Amygdala (tissue), 56 donors: ENCODE measurements around the gene CTAGE9.
A peak's percentile ranks its signal among the peaks of the same experiment; 100 is the strongest.
"Not testable (repeated sequence)": the region's sequence is repeated elsewhere in the genome, so short reads cannot be mapped to it uniquely, and the experiment has no call there.

Experiments
- DNase-seq, 56 donors: peaks; one replicate each; lab custom pipeline; 2025; lab: John Stamatoyannopoulos, UW

The CTAGE9 gene

GRCh38 chr6:131729550-131729949 is 18.7 kb upstream of the CTAGE9 start:
- no peak for DNase-seq

DNA sequence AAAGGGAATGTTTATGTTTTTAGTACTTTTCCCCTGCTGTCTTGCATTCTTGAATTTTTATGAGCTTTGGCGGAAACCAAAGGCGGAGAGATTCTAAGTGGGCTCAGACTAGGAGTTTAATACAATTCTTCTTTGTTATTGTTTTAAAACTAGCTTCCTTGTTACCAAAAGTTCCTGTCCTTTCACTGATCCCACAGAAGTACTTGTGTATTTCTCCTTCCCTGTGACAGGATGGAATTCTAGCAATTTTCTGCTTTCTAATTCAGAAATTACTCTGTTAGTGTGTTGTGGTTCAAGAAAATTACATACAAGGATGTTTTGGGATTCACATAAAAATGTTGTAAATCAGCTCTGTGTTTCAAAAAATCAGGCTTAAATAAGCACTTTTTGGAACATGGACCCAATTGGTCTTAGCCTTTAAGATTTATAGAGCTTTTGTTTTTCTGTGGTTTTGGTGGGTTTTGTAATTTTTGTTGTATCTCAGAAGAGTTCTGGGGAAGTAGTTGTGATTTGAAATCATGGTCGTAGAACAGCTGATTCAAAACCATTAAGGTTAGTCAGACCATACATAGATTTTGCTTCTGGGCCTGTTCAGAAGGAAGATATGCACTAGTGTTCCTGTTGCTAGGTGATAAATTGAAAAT is 17.6 kb upstream of the CTAGE9 start:
- no peak for DNase-seq

DNA sequence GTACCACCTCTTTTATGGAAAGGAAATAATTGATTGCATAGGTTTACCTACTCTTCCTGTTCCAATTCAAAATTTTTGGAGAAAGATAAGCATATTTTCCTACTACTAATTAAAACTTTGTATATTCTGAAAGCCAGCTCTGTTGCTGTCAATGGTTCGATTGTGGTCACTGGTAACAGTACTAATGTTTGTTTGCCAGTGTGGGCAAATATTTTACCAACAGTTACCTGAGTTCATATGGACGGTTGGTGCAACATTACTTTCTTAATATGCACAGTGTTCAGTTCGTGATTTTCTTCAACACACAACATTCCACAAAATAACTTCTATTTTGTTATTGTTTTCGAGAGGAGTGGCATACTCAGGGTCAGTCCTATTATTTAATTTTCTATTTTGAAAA is 17.1 kb upstream of the CTAGE9 start:
- DNase-seq, result no peak

DNA sequence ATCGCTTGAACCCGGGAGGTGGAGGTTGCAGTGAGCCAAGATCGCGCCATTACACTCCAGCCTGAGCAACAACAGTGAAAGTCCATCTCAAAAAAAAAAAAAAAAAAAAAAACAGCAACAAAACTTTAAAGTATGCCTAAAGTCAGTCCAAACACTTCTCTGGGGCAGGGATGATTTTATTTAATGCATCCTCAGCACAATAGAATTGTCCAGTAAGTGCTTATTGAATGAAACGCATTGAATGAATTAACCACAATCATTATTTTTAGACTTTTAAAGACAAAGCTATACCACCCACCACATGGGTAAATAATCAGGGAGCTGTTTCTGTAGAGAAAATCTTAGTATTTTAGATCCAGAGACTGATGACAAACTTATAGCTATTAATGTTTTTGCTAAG is 16.6 kb upstream of the CTAGE9 start:
- DNase-seq, result no peak

- DNase-seq, result no peak
Observed at GRCh38 chr6:131724114-131724513, 13.3 kb upstream of the CTAGE9 start.

DNA sequence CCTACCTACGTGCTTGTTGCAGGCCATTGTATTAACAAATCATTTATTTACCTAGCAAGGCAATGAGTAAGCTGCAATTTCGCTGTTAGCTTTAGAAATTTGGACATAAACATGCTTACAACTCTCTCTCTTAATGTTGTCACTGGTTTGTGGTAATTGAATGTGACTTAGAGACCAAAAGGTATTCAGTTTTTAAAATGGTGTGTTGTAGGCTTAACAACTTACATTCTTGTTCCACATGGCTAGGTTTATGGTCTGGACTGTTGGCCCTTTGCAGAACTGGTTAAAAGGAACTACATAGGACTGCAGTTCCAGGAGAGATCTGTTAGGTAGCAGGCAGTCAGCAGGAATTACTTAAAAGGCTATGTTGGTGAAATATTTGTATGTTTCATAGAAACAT is 10.3 kb upstream of the CTAGE9 start:
- DNase-seq, result no peak

DNA sequence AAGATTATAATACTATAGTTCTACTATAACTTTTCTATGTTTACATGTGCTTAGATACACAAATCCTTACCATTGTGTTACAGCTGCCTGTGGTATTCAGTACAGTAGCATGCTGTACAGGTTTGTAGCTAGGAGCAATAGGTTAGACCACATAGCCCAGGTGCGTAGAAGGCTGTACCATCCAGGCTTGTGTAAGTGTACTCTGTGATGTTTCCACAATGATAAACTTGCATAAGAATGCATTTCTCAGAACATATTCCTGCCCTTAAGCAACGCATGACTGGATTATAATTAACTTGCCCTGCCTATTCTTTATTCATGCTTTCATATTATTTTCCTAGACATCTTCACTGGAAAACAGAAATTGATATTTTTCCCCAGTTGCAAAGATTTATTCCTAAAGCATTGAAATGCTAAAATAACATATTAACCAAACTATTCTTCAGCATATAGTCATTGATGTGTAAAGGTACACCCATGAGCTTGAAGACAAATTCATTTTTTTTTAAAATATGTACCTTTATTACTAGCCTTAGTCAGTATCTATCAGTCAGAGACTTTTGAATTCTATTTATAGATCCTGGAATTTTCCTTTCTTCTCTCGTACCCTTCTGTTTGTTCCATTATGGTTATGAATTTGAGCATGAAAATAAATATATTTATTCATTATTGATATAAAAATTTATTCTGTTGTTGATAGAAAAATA is 7.2 kb upstream of the CTAGE9 start:
- DNase-seq, result no peak

GRCh38 chr6:131715567-131715966 is 4.8 kb upstream of the CTAGE9 start:
- DNase-seq, result not testable (repeated sequence)

- DNase-seq, result not testable (repeated sequence)
Observed at GRCh38 chr6:131703905-131704304, 6.9 kb downstream of the CTAGE9 start.

GRCh38 chr6:131700851-131701250 is 10.0 kb downstream of the CTAGE9 start:
- not testable (repeated sequence) for DNase-seq

DNA sequence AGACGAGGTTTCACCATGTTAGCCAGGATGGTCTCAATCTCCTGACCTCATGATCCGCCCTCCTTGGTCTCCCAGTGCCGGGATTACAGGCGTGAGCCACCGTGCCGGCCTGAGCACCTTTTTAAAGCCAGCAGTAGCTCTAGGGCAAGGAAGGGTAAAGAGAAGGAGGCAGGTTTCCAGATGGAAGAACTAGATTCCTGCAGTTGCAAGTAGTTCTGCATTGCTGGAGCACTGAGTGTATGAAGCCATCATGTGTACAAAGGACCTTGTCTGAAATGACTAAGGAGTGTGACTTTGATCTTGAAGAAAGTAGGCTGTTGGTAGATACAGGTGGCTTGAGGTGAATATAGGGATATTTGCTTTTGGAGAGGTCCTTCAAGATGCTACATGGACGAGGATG is 13.9 kb downstream of the CTAGE9 start:
- no peak for DNase-seq

DNA sequence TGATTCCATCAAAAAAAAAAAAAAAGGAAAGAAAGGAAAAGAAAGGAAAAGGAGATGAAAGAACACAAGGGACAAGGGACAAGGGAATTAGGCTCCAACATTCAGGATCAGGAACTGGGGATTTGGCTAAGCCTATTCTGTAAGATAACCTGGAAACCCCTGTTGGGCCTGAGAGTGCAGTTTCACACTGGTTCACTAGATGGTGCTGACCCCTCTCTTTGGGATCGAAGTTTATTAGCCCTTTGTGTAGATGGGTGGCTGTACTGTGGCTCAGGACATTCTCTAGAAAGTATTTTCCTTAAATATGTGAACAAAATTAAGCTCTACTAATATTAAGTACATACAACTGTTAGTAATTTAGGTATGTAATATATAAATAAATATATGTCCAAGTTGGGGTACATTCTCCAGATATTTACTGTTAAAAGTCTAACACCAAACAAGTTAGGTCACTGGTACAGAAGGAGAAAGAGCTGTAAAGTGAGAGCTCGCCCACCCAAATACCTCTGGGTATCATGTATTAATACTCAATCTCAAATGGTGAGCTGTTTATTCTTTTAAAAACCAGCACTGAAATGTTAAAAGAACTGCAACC is 15.9 kb downstream of the CTAGE9 start:
- peak in 29 of 56 donors; percentile 0 to 56 (median 6) for DNase-seq

GRCh38 chr6:131693384-131693783 is 17.4 kb downstream of the CTAGE9 start:
- no peak for DNase-seq

- DNase-seq, result no peak
Observed at GRCh38 chr6:131692589-131692988, 18.2 kb downstream of the CTAGE9 start.

- DNase-seq, result no peak
Observed at GRCh38 chr6:131692031-131692430, 18.8 kb downstream of the CTAGE9 start.

- no peak for DNase-seq
Observed at GRCh38 chr6:131688286-131688685, 22.5 kb downstream of the CTAGE9 start.

DNA sequence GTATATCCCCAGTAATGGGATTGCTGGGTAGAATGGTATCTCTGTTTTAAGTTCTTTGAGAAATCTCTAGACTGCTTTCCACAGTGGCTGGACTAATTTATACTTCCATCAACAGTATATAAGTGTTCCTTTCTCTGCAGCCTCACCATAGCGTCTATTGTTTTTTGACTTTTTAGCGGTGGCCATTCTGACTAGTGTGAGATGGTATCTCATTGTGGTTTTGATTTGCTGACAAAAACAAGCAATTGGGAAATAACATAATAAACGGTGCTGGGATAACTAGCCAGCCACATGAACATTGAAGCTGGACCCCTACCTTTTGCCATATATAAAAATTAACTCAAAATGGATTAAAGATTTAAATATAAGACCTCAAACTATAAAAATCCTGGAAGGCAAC is 23.8 kb downstream of the CTAGE9 start:
- no peak for DNase-seq

DNA sequence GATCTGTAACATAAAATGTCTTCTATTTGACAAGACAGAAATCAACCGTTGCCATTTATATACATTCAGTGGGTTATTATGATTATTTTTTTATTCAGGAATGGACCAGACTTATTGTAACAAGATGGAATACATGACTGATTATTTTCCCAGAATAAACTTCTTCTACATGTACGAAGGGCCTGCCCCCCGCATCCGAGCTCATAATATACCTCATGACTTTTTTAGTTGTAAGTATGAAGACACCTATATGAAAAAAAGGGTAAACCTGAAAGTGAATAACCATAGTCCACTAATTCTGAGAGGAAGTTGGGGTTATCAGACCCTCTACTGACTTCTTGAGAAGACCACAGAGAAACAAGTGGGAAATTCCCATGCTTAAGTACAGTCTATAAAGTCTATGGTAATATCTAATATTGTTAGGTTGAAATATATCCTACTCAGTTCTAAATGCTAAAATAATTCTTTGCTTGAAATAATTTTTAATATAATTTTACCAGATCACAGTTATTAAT is 25.5 kb downstream of the CTAGE9 start:
- no peak for DNase-seq

GRCh38 chr6:131683479-131683878 is 27.3 kb downstream of the CTAGE9 start:
- no peak for DNase-seq

DNA sequence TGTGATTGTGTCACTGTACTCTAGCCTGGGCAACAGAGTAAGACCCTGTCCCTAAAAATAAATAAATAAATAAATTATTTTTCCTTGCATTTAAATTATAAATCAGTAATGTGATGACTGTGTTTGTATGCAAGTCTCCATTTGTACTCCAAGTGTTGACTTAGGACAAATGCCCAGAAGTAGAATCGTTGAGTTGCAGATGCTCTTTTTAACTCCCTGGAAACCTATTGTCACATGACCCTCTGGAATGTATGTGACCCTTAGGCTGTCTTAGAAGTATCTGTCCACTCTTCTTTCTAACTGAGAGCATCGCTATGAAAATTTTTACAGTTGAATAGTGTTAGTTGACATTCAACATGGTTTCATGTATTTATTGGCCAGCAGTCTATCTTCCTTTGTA is 28.4 kb downstream of the CTAGE9 start:
- DNase-seq, result no peak

GRCh38 chr6:131681585-131681984 is 29.2 kb downstream of the CTAGE9 start:
- no peak for DNase-seq

DNA sequence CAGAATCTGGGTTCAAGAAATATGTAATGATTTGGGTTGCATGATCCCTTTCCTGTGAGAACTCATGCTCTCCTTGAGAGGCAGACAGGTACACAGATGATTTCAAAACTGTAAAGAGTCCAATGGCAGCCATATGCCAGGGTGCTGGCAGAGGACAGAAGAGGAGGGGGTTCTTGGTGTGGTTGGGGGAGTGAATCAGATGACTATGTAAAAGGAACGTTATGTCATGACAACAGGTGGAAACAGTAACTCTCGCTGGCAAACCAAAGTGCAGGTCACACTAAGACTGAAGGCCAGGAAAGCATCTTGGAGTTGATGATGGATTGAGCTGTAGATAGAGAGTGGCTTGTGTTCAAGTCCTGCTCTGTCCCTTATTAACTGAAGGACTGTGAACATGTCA is 29.9 kb downstream of the CTAGE9 start:
- DNase-seq, result no peak
